Endothelial cell of umbilical vein (primary cell): Measurements from ENCODE around the gene SEMA4F. TPM values are rescaled to one million over a fixed set of nuclear protein-coding genes. Genes with fewer than 3 reads are reported as not detected.

ENCODE experiments used
- BruUV-seq: library from RNA; stranded (reverse); fragments of 400-500 nt; replicated peaks from 2 replicates; lab custom pipeline; 2021; lab: Mats Ljungman, UMichigan
- CTCF ChIA-PET: fragments of 300-600, 350-600 bp; sonication (Branson Sonifier 250); formaldehyde crosslinking; loops from one replicate; lab custom pipeline; 2021; ENCODE audit warnings: antibody characterized with exemption, inconsistent platforms; lab: Charles Lee
- POLR2A ChIA-PET: fragments of 300-600, 350-600 bp; sonication (Branson Sonifier 250); formaldehyde crosslinking; loops from one replicate; lab custom pipeline; 2021; ENCODE audit warnings: antibody characterized with exemption, inconsistent platforms; lab: Charles Lee
- DNase-seq: peaks from one replicate; pipeline ENCODE4 v3.0.0-alpha.2; 2011; ENCODE audit warnings: low read depth, low spot score
- FAIRE-seq: peaks from 2 replicates; lab custom pipeline; 2011; peaks lifted over from hg19 to GRCh38; lab: Jason Lieb, UNC
- H2AFZ ChIP-seq: 2 replicates; pipeline ENCODE4 v1.6.0; 2012; ENCODE audit warnings: low read depth, low read length, control low read depth, inconsistent platforms
- H3K27ac ChIP-seq: 2 replicates; pipeline ENCODE4 v1.5.1; 2011; ENCODE audit warnings: low read depth, mild to moderate bottlenecking, control low read depth, low read length, moderate library complexity; ENCODE audit not compliant: insufficient read depth
- H3K27me3 ChIP-seq, 2 experiments: 2 replicates each; pipeline versions ENCODE4 v1.6.0 to v1.6.1; 2011; ENCODE audit warnings: low read length in 2 of 2, mixed read lengths in 1 of 2; ENCODE audit not compliant: control insufficient read depth in 2 of 2, insufficient read depth in 2 of 2
- H3K36me3 ChIP-seq, 2 experiments: 2 replicates in 1 of 2; 3 replicates in 1 of 2; pipeline ENCODE4 v1.5.1; 2011; ENCODE audit warnings: low read length in 2 of 2, mild to moderate bottlenecking in 1 of 2, moderate library complexity in 1 of 2; ENCODE audit not compliant: control insufficient read depth in 2 of 2, insufficient read depth in 2 of 2; ENCODE audit errors: extremely low read depth in 1 of 2
- H3K4me1 ChIP-seq: 3 replicates; pipeline ENCODE4 v1.5.1; 2011; ENCODE audit warnings: mild to moderate bottlenecking, low read length; ENCODE audit not compliant: control insufficient read depth, insufficient read depth; ENCODE audit errors: extremely low read depth
- H3K4me2 ChIP-seq: 2 replicates; pipeline ENCODE4 v1.6.1; 2011; ENCODE audit warnings: low read length, control low read depth, mixed read lengths; ENCODE audit not compliant: insufficient read depth
- H3K4me3 ChIP-seq, 3 experiments: fragments of 200-600 bp in 1 of 3; sonication (generic), shearing (Covaris generic) in 1 of 3; replicated peaks in 1 of 3; 2 replicates each; pipeline ENCODE4 v1.5.1; 2011 to 2016; ENCODE audit warnings: control low read depth in 3 of 3, low read length in 3 of 3, mild to moderate bottlenecking in 2 of 3, inconsistent platforms in 1 of 3, low read depth in 1 of 3, moderate library complexity in 1 of 3; ENCODE audit not compliant: insufficient read depth in 1 of 3
- H3K79me2 ChIP-seq: 2 replicates; pipeline ENCODE4 v1.6.0; 2012; ENCODE audit warnings: low read length, inconsistent platforms; ENCODE audit not compliant: control insufficient read depth, insufficient read depth
- H3K9ac ChIP-seq: replicated peaks from 2 replicates; pipeline ENCODE3; 2011; ENCODE audit warnings: low read length, control low read depth; ENCODE audit not compliant: insufficient read depth; ENCODE audit errors: extremely low read depth
- H3K9me1 ChIP-seq: replicated peaks from 3 replicates; pipeline ENCODE4 v1.6.0; 2011; ENCODE audit warnings: mild to moderate bottlenecking, low read length; ENCODE audit not compliant: control insufficient read depth, insufficient read depth; ENCODE audit errors: extremely low read depth
- H3K9me3 ChIP-seq: replicated peaks from 2 replicates; pipeline ENCODE4 v1.5.1; 2012; ENCODE audit warnings: low read length, inconsistent platforms; ENCODE audit not compliant: control insufficient read depth, insufficient read depth
- H4K20me1 ChIP-seq: replicated peaks from 2 replicates; pipeline ENCODE3; 2011; ENCODE audit warnings: mild to moderate bottlenecking, low read length; ENCODE audit not compliant: control insufficient read depth, insufficient read depth; ENCODE audit errors: extremely low read depth
- EZH2 ChIP-seq: IDR thresholded peaks from 2 replicates; pipeline ENCODE4 v1.6.1; 2012; ENCODE audit warnings: borderline replicate concordance, low read depth, mild to moderate bottlenecking, moderate library complexity, low read length, inconsistent platforms; ENCODE audit not compliant: severe bottlenecking
- FOS ChIP-seq: IDR thresholded peaks from 2 replicates; pipeline ENCODE4 v1.6.1; 2011; ENCODE audit warnings: mild to moderate bottlenecking, low read length, moderate library complexity, borderline replicate concordance; ENCODE audit not compliant: insufficient read depth
- GATA2 ChIP-seq: IDR thresholded peaks from 2 replicates; pipeline ENCODE4 v1.7.0; 2011; ENCODE audit warnings: low read depth, mild to moderate bottlenecking, moderate library complexity, mixed read lengths, low read length; ENCODE audit not compliant: insufficient read length, insufficient read depth
- JUN ChIP-seq: IDR thresholded peaks from 2 replicates; pipeline ENCODE4 v1.6.1; 2011; ENCODE audit warnings: borderline replicate concordance, low read depth; ENCODE audit not compliant: insufficient read length, insufficient read depth
- MYC ChIP-seq: IDR thresholded peaks from one replicate; pipeline ENCODE4 v1.6.1; 2011; ENCODE audit warnings: mild to moderate bottlenecking, low read depth, low read length
- POLR2A ChIP-seq: IDR thresholded peaks from 2 replicates; pipeline ENCODE4 v1.6.1; 2012; ENCODE audit warnings: low read depth, mild to moderate bottlenecking, control low read depth, low read length
- POLR2AphosphoS5 ChIP-seq: IDR thresholded peaks from 2 replicates; pipeline ENCODE4 v1.6.1; 2012; ENCODE audit warnings: low read depth, mild to moderate bottlenecking, control low read depth, low read length, moderate library complexity; ENCODE audit not compliant: insufficient read depth
- dilution Hi-C: fragments of 300-500 bp; cut with MboI; formaldehyde crosslinking; loops from one replicate; pipeline ENCODE4 v1.15.0; 2019; ENCODE audit warnings: low sequenced_read_pairs; ENCODE audit not compliant: extremely low pct_ligation_motif_present
- intact Hi-C: fragments of 100-400 bp; cut with micrococcal nuclease; formaldehyde crosslinking; loops from one replicate; pipeline ENCODE4 v1.10.0; 2022
- polyA plus RNA-seq, 4 experiments: library from polyadenylated mRNA; depleted of rRNA in 3 of 4; stranded (reverse) in 3 of 4; unstranded in 1 of 4; fragments of >200 nt; gene quantifications; 2 replicates each; pipeline versions ENCODE4 v1.2.1 to v1.2.3, GENCODE V29; 2011 to 2012; ENCODE audit warnings: missing spikeins in 1 of 4
- total RNA-seq: library from RNA; stranded (reverse); gene quantifications from 2 replicates; pipeline ENCODE4 v1.2.3, GENCODE V29; 2021
- TF ChIP-seq, protein P1 (sequence below), 2 donors: IDR thresholded peaks; 1 replicate in 1 of 2; 2 replicates in 1 of 2; pipeline ENCODE4 v1.5.1; 2011; ENCODE audit warnings: low read length in 2 of 2, mild to moderate bottlenecking in 2 of 2, moderate library complexity in 2 of 2, control low read depth in 1 of 2, inconsistent platforms in 1 of 2, low read depth in 1 of 2; ENCODE audit not compliant: insufficient read depth in 1 of 2; ENCODE audit errors: extremely low read depth in 1 of 2
- TF ChIP-seq, protein P2 (sequence below): IDR thresholded peaks from 2 replicates; pipeline ENCODE4 v1.6.1; 2011; ENCODE audit not compliant: insufficient read depth, insufficient read length

SEMA4F gene
- total and polyA plus RNA-seq, 2 donors (not counting 3 experiments of a cell fraction or from before 2014, with no cell fraction given), result 5.3 to 6.0 TPM

DNA sequence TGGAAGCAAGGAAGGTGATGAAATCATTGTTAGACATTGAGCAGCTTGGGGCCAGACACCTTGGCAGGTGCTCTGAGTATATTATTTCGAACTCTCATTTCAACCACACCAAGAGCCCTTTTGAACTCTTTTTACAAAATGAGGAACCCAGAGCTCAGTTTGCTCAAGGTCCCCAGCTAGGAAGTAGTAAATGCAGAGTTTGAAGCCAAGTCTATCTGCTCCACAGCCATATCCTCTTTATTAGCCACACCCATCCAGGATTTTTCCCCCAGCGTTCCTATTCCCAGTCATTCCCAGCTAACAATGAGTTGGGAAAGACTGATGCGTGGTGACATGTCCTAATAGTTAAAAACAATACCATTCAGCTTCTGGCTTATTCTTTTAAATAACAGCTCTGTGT lies 40.2 kb downstream of the SEMA4F start:
- intact Hi-C loops (no loop called here), dilution Hi-C loops (no loop called here)
- H3K4me1 ChIP-seq, result no peaks in the 10 kb centered on the region
- H3K4me3 ChIP-seq, result no peak overlapping the region
- H3K4me2 ChIP-seq, result no peak overlapping the region
- POLR2A ChIA-PET, result no interaction called here
- H4K20me1 ChIP-seq, result no peaks in the 10 kb centered on the region
- H3K9ac ChIP-seq, result no peak overlapping the region
- H3K27me3 ChIP-seq, result peaks cover 12 to 21% of the 10 kb centered on the region in 2 experiments
- no peaks in the 10 kb centered on the region for H3K36me3 ChIP-seq
- FAIRE-seq (no peak), DNase-seq (no peak)
- TF ChIP-seq POLR2AphosphoS5, result no peak
- TF ChIP-seq GATA2, result no peak
- no peak for TF ChIP-seq EZH2
- no peak for TF ChIP-seq FOS
- TF ChIP-seq, protein P1, sequence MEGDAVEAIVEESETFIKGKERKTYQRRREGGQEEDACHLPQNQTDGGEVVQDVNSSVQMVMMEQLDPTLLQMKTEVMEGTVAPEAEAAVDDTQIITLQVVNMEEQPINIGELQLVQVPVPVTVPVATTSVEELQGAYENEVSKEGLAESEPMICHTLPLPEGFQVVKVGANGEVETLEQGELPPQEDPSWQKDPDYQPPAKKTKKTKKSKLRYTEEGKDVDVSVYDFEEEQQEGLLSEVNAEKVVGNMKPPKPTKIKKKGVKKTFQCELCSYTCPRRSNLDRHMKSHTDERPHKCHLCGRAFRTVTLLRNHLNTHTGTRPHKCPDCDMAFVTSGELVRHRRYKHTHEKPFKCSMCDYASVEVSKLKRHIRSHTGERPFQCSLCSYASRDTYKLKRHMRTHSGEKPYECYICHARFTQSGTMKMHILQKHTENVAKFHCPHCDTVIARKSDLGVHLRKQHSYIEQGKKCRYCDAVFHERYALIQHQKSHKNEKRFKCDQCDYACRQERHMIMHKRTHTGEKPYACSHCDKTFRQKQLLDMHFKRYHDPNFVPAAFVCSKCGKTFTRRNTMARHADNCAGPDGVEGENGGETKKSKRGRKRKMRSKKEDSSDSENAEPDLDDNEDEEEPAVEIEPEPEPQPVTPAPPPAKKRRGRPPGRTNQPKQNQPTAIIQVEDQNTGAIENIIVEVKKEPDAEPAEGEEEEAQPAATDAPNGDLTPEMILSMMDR (IDR thresholded peaks at IDR 0.05; ENCODE audit: extremely low read depth in 1 of 2, insufficient read depth in 1 of 2, low read depth in 1 of 2, low read length in 2 of 2), result no peak
- TF ChIP-seq, protein P2, sequence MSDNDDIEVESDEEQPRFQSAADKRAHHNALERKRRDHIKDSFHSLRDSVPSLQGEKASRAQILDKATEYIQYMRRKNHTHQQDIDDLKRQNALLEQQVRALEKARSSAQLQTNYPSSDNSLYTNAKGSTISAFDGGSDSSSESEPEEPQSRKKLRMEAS, result no peak
- no peak for TF ChIP-seq POLR2A
- TF ChIP-seq JUN, result no peak
- TF ChIP-seq MYC, result no peak
- H3K79me2 ChIP-seq, result no peaks in the 10 kb centered on the region
- H3K9me3 ChIP-seq, result no peaks in the 10 kb centered on the region
- CTCF ChIA-PET, result interaction anchor here (0.6 to 1.8 kb wide), 3 partner anchors 22 to 181 kb away, joined by 3 to 9 read pairs (median 5); no protein-coding TSS in a partner anchor
- H3K27ac ChIP-seq, result no peak overlapping the region
- BruUV-seq, result no TSS peak
- no peak overlapping the region for H2AFZ ChIP-seq
- no peaks in the 10 kb centered on the region for H3K9me1 ChIP-seq
